NCI-H345 (cell line): ENCODE measurements around the gene SARNP.
"Not testable (repeated sequence)": the region's sequence is repeated elsewhere in the genome, so short reads cannot be mapped to it uniquely, and the experiment has no call there.

Source experiments
- DNase-seq: peaks from one replicate; lab custom pipeline; 2025; lab: John Stamatoyannopoulos, UW

The SARNP gene

DNA sequence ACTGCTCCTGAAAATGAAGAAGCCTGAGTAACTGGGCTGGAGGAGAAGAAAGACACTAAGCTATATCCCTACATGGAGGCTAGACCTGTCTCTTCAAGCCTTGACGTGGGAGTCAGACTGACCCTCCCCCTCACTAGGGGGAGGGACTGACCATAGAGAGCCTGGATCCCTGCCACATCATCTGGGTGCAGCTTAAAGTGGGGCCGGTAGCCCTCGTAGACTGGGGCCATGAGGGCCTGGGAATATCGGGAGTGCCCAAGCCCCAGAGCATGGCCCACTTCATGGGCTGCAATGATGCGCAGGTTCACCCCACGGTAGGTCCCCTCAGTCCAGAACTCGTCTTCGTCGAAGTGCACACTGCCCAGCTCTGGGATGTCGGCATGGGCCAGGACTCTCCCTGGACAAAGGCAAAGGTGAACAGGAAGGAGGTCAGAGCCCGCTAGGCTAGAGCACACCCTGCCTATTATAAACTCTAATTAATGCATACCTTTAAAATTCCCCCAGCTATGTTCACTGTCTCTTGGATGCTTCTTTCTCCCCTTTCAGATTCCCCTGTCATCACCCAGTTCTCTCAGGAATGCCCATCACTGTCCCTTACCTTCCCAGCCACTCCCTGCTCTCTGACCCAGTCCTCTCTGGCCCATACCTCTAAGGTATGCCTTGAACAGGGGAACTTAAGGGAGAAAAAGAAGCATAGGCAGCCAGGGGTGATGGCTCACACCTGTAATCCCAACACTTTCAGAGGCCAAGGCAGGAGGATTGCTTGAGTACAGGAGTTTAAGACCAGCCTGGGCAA is 22.0 kb upstream of the SARNP start:
- no peak for DNase-seq

DNA sequence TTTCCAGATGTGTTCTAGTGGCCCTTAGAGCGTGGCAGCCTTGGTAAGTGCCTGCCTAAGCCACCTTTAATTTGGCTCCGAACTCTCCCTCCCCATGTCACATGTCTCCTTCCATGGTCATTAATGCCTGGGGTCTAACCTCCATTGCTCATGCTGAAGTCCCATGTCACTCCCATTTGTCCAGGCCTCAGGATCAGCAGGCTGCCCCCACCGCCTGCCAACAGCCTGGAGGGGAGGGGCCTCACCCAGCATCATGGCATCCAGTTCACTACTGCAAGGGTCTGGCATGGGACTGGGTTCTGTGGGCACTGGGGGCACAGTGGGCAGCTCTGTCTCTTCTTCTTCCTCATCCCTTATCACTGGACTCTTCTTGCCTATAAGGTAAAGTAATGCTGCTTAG is 20.8 kb upstream of the SARNP start:
- no peak for DNase-seq

- not testable (repeated sequence) for DNase-seq
Measured at GRCh38 chr12:55834400-55834799, 16.9 kb upstream of the SARNP start.

GRCh38 chr12:55833056-55833455 is 15.5 kb upstream of the SARNP start:
- DNase-seq: no peak

DNA sequence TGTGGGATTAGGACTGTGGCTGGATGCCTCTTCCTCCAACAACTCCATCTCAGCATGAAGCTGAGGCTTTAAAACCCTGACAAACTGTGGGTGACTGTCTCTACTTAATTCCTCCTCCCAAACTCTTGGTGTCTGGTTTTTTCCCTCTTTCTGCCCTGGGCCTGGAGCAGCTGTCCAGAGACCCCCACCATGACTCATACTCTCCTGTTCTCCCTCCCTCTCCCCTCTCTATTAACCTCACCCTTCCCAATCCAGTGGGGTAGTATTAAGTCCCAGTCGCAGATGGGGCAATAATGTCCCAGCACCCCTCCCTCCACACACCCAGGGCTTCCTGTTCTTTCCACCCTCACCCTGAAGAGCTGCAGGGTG is 13.9 kb upstream of the SARNP start:
- DNase-seq: no peak

GRCh38 chr12:55830601-55831446 is 13.3 kb upstream of the SARNP start:
- peak; percentile 35 for DNase-seq

- no peak for DNase-seq
Measured at GRCh38 chr12:55829967-55830600, 12.6 kb upstream of the SARNP start.

- no peak for DNase-seq
Measured at GRCh38 chr12:55828357-55828756, 10.8 kb upstream of the SARNP start.

DNA sequence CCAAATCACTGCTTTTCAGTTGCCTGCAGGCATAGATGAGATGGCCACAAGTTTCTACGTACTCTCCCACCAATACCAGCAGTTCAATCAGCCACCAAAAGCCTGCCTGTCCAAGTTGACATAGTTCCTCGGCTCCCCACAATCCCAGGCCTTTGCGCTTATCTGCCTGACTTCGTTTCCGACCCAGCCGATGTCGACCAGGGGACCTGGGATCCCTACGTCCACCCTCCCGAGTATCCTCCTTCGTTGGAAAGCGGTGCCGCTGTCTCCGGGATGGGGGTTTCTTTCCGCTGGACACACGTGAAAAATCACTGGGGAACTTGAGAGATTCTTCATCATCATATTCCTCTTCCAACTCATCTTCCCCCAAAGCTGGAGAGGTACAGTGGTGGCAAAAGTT is 10.3 kb upstream of the SARNP start:
- no peak for DNase-seq

DNA sequence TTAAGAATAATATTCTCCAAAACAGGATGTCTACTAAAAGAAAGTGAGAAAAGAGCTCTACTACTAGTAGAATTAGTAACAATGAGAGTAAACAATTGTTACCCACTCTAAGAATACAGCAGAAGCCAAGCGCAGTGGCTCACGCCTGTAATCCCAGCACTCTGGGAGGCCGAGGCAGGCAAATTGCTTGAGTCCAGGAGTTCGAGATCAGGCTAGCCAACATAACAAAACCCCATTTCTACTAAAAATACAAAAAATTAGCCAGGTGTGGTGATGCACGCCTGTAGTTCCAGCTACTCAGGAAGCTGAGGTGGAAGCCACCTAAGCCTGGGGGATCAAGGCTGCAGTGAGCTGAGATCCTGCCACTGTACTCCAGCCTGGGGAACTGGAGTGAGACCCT is 7.2 kb upstream of the SARNP start:
- DNase-seq: no peak

- DNase-seq: no peak
Measured at GRCh38 chr12:55823419-55823818, 5.9 kb upstream of the SARNP start.

DNA sequence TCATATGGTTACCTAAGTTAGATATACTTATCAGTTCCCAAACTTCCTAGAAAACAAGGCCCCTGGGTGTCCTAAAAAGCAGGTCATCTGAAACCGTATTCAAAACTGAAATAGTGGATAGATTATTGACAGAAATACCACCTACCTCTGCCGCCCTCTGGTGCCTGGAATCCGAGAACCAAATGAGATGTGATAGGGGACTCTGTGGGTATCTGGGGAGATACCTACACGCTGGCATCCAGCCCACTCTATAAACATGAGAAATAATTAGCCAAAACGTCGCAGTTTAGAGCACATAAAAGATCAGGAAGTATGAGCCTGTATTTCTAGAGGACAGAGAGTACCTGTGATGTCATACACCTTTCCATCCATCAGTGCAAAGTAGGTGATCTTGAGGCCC is 4.7 kb upstream of the SARNP start:
- DNase-seq: no peak

DNA sequence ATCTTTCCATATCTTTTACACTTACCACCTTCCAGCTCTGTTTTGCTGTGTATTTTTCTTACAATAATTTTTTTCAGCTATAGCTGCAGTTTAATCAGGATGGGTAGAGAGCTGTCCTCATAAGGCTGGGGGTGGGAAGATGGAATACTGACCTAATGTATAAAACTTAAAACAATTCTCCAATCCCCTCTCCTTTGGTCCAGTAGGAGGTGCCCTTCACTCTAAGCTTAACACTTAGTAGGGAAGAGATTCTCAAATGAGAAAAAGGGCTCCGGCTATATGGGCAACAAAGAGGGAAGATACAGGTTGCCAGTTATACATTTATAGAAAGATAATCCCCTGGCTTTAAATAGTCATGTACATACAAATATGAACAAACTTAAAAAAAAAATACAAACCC is 3.2 kb upstream of the SARNP start:
- DNase-seq: no peak

DNA sequence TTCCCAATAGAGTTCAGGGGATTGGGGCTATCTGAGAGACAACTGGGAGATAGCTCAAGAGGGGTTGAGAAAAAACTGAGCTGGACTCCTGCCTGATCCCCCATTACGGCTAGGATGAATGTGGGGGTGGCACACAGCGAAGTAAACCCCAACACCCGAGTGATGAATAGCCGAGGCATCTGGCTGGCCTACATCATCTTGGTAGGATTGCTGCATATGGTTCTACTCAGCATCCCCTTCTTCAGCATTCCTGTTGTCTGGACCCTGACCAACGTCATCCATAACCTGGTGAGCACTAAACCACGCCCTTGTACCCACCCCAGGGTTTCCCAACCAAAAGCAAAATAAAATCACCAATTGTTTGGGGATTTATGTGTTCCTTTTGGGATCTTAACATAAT is 1.4 kb upstream of the SARNP start:
- DNase-seq: no peak

GRCh38 chr12:55818140-55818728 is 710 bp upstream of the SARNP start:
- DNase-seq: no peak

- DNase-seq: no peak
Measured at GRCh38 chr12:55816881-55817344, 611 bp downstream of the SARNP start.

- no peak for DNase-seq
Measured at GRCh38 chr12:55815473-55815872, 2.1 kb downstream of the SARNP start.

DNA sequence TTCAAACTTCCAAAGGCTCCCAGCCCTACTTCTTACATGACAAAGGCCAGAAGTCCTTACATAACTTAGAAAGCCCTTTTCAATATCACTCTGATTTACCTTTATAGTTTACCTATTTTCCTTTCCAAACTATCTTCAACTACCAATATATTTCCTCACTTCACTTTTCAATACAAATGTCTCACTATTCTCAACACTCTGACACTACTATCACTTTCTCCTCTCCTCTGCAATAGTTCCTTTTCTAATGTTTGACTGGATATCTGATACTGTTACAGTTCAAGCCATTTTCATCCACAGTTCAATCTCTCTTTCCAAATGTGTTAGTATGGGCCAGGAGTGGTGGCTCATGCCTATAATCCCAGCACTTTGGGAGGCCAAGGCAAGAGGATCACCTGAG is 3.3 kb downstream of the SARNP start:
- DNase-seq: no peak

- no peak for DNase-seq
Measured at GRCh38 chr12:55812088-55812487, 5.4 kb downstream of the SARNP start.

- DNase-seq: no peak
Measured at GRCh38 chr12:55809274-55809673, 8.2 kb downstream of the SARNP start.

DNA sequence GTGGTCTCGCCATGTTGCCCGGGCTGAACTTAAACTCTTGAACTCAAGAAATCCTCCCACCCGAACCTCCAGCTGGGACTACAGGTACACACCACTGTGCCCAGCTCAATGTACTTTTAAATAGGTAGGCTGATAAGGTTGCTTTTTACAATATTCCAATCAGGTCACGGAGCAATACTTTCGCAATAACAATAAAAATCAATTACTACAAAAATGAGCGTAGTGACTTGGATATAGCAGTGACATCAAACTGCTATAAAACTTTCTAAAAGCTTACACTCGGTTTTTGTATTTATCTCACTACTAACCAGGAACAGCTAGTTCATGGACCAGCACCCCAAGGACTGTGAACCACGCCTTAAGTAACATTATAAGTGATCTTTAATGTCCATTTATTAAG is 10.5 kb downstream of the SARNP start:
- no peak for DNase-seq

- no peak for DNase-seq
Measured at GRCh38 chr12:55797550-55797949, 20.0 kb downstream of the SARNP start.
